ENCODE results near the gene SLC38A2. TPM values are rescaled to one million over a fixed set of nuclear protein-coding genes. Genes with fewer than 3 reads are reported as not detected.
A peak's percentile ranks its signal among the peaks of the same experiment; 100 is the strongest.

Gene SLC38A2
- total RNA-seq, 1 donor, result 1,020 TPM

- H3K4me3 ChIP-seq (ENCODE audit: insufficient read depth, low read length), result no peak overlapping the region
- no peaks in the 10 kb centered on the region for H3K9me3 ChIP-seq (ENCODE audit: low read depth, low read length)
- no peak overlapping the region for H3K27ac ChIP-seq (ENCODE audit: low read depth, low read length)
- H3K4me2 ChIP-seq (ENCODE audit: insufficient read depth, low read length), result peak overlapping the region; percentile 17
- no peaks in the 10 kb centered on the region for H3K79me2 ChIP-seq (ENCODE audit: insufficient read depth, low read length)
- peak; percentile 45 for DNase-seq (ENCODE audit: insufficient read length, low spot score, missing footprints)
- H4K20me1 ChIP-seq (ENCODE audit: insufficient read depth, low read length), result no peaks in the 10 kb centered on the region
- H3K4me1 ChIP-seq (ENCODE audit: insufficient read depth, low read length), result no peaks in the 10 kb centered on the region
- no peaks in the 10 kb centered on the region for H3K36me3 ChIP-seq (ENCODE audit: insufficient read depth, low read length)
- H3K27me3 ChIP-seq (ENCODE audit: insufficient read depth, low read length), result no peaks in the 10 kb centered on the region
- peak overlapping the region; percentile 15 for H2AFZ ChIP-seq (ENCODE audit: low read length)
- TF ChIP-seq CTCF (IDR thresholded peaks at IDR 0.05; ENCODE audit: extremely low read depth, low read depth, low read length), result no peak
Measured at GRCh38 chr12:46351886-46352650, 20.5 kb downstream of the SLC38A2 start.

GRCh38 chr12:46351138-46351537, 21.4 kb downstream of the SLC38A2 start:
- H3K79me2 ChIP-seq (ENCODE audit: insufficient read depth, low read length), result no peaks in the 10 kb centered on the region
- H4K20me1 ChIP-seq (ENCODE audit: insufficient read depth, low read length), result no peaks in the 10 kb centered on the region
- DNase-seq (ENCODE audit: insufficient read length, low spot score, missing footprints), result no peak
- no peak overlapping the region for H3K4me3 ChIP-seq (ENCODE audit: insufficient read depth, low read length)
- H3K4me2 ChIP-seq (ENCODE audit: insufficient read depth, low read length), result no peak overlapping the region
- H3K27ac ChIP-seq (ENCODE audit: low read depth, low read length), result no peak overlapping the region
- H3K9me3 ChIP-seq (ENCODE audit: low read depth, low read length), result no peaks in the 10 kb centered on the region
- H2AFZ ChIP-seq (ENCODE audit: low read length), result no peak overlapping the region
- no peaks in the 10 kb centered on the region for H3K36me3 ChIP-seq (ENCODE audit: insufficient read depth, low read length)
- H3K4me1 ChIP-seq (ENCODE audit: insufficient read depth, low read length), result no peaks in the 10 kb centered on the region
- no peaks in the 10 kb centered on the region for H3K27me3 ChIP-seq (ENCODE audit: insufficient read depth, low read length)
- TF ChIP-seq CTCF (IDR thresholded peaks at IDR 0.05; ENCODE audit: extremely low read depth, low read depth, low read length), result no peak

- Histone ChIP-seq H3K4me1 (ENCODE audit: insufficient read depth, low read length) (no peaks in the 10 kb centered on the region), H3K79me2 (ENCODE audit: insufficient read depth, low read length) (no peaks in the 10 kb centered on the region), H3K27me3 (ENCODE audit: insufficient read depth, low read length) (no peaks in the 10 kb centered on the region), H3K36me3 (ENCODE audit: insufficient read depth, low read length) (no peaks in the 10 kb centered on the region), H2AFZ (ENCODE audit: low read length) (peak overlapping the region; percentile 19), H3K9me3 (ENCODE audit: low read depth, low read length) (no peaks in the 10 kb centered on the region), H3K4me3 (ENCODE audit: insufficient read depth, low read length) (no peak overlapping the region), H3K27ac (ENCODE audit: low read depth, low read length) (no peak overlapping the region), H3K4me2 (ENCODE audit: insufficient read depth, low read length) (no peak overlapping the region), H4K20me1 (ENCODE audit: insufficient read depth, low read length) (no peaks in the 10 kb centered on the region)
- no peak for DNase-seq (ENCODE audit: insufficient read length, low spot score, missing footprints)
- no peak for TF ChIP-seq CTCF (IDR thresholded peaks at IDR 0.05; ENCODE audit: extremely low read depth, low read depth, low read length)
Measured at GRCh38 chr12:46349253-46349652, 23.3 kb downstream of the SLC38A2 start.

GRCh38 chr12:46343118-46343852, 29.3 kb downstream of the SLC38A2 start:
- peaks cover 8% of the 10 kb centered on the region for H3K4me1 ChIP-seq (ENCODE audit: insufficient read depth, low read length)
- no peak for TF ChIP-seq CTCF (IDR thresholded peaks at IDR 0.05; ENCODE audit: extremely low read depth, low read depth, low read length)
- no peak overlapping the region for H3K27ac ChIP-seq (ENCODE audit: low read depth, low read length)
- no peak overlapping the region for H2AFZ ChIP-seq (ENCODE audit: low read length)
- H3K79me2 ChIP-seq (ENCODE audit: insufficient read depth, low read length), result no peaks in the 10 kb centered on the region
- no peak overlapping the region for H3K4me2 ChIP-seq (ENCODE audit: insufficient read depth, low read length)
- H3K9me3 ChIP-seq (ENCODE audit: low read depth, low read length), result no peaks in the 10 kb centered on the region
- no peaks in the 10 kb centered on the region for H3K36me3 ChIP-seq (ENCODE audit: insufficient read depth, low read length)
- no peak for DNase-seq (ENCODE audit: insufficient read length, low spot score, missing footprints)
- H4K20me1 ChIP-seq (ENCODE audit: insufficient read depth, low read length), result no peaks in the 10 kb centered on the region
- no peaks in the 10 kb centered on the region for H3K27me3 ChIP-seq (ENCODE audit: insufficient read depth, low read length)
- no peak overlapping the region for H3K4me3 ChIP-seq (ENCODE audit: insufficient read depth, low read length)
